Neural cell (in vitro differentiated cells): Measurements from ENCODE around the gene LYVE1. TPM values are rescaled to one million over a fixed set of nuclear protein-coding genes. Genes with fewer than 3 reads are reported as not detected.

Experiments used
- H2AFZ ChIP-seq: fragments of 200-600, 300-800 bp; sonication (generic), shearing (Covaris generic); 2 replicates; pipeline ENCODE4 v1.6.0; 2014; ENCODE audit warnings: low read depth, mild to moderate bottlenecking, antibody characterized with exemption, low read length, moderate library complexity
- H3F3A ChIP-seq: fragments of 200-600 bp; shearing (Covaris generic); 2 replicates; pipeline ENCODE4 v1.6.1; 2016; ENCODE audit warnings: mild to moderate bottlenecking, moderate library complexity, mixed read lengths, antibody characterized with exemption, low read length; ENCODE audit not compliant: insufficient read depth, poor library complexity, severe bottlenecking
- H3K27ac ChIP-seq: fragments of 200-600, 300-800 bp; sonication (generic), shearing (Covaris generic); 2 replicates; pipeline ENCODE4 v1.5.1; 2014; ENCODE audit warnings: mild to moderate bottlenecking, low read length, moderate library complexity
- H3K27me3 ChIP-seq: fragments of 300-800, 200-600 bp; sonication (generic), shearing (Covaris generic); 2 replicates; pipeline ENCODE4 v1.6.0; 2014; ENCODE audit warnings: mild to moderate bottlenecking, low read depth, low read length, moderate library complexity; ENCODE audit not compliant: insufficient read depth
- H3K36me3 ChIP-seq: fragments of 300-800, 200-600 bp; sonication (generic), shearing (Covaris generic); 2 replicates; pipeline ENCODE4 v1.5.1; 2014; ENCODE audit warnings: mild to moderate bottlenecking, antibody characterized with exemption, low read length, moderate library complexity; ENCODE audit not compliant: insufficient read depth
- H3K4me2 ChIP-seq: fragments of 300-800, 200-600 bp; sonication (generic), shearing (Covaris generic); 2 replicates; pipeline ENCODE4 v1.6.0; 2014; ENCODE audit warnings: mild to moderate bottlenecking, low read length
- H3K4me3 ChIP-seq: fragments of 300-800, 200-600 bp; sonication (generic), shearing (Covaris generic); 2 replicates; pipeline ENCODE4 v1.5.1; 2014; ENCODE audit warnings: mild to moderate bottlenecking, low read length, moderate library complexity
- H3K79me2 ChIP-seq: fragments of 200-600 bp; shearing (Covaris generic); replicated peaks from 2 replicates; pipeline ENCODE4 v1.6.0; 2014; ENCODE audit warnings: mild to moderate bottlenecking, low read length, moderate library complexity; ENCODE audit not compliant: insufficient read depth
- H3K9ac ChIP-seq: fragments of 300-800, 200-600 bp; sonication (generic), shearing (Covaris generic); 2 replicates; pipeline ENCODE4 v1.6.1; 2016; ENCODE audit warnings: mild to moderate bottlenecking, low read length, mixed read lengths
- H3K9me2 ChIP-seq: fragments of 200-600 bp; shearing (Covaris generic); 2 replicates; pipeline ENCODE4 v1.6.1; 2016; ENCODE audit warnings: mild to moderate bottlenecking, low read length, mixed read lengths; ENCODE audit not compliant: insufficient read depth
- H3K9me3 ChIP-seq: fragments of 200-600, 300-800 bp; sonication (generic), shearing (Covaris generic); 2 replicates; pipeline ENCODE4 v1.6.1; 2016; ENCODE audit warnings: mild to moderate bottlenecking, mixed run types, low read length, moderate library complexity, mixed read lengths
- H4K20me1 ChIP-seq: fragments of 200-600 bp; shearing (Covaris generic); 2 replicates; pipeline ENCODE4 v1.6.1; 2016; ENCODE audit warnings: mild to moderate bottlenecking, mixed run types; ENCODE audit not compliant: insufficient read depth
- EP300 ChIP-seq: fragments of 450-650 bp; conservative IDR thresholded peaks from 2 replicates; pipeline ENCODE4 v1.6.1; 2014; ENCODE audit warnings: antibody characterized with exemption, mild to moderate bottlenecking, moderate library complexity; ENCODE audit not compliant: poor library complexity, severe bottlenecking
- EZH2 ChIP-seq: fragments of 200-600, 300-800 bp; shearing (Covaris generic), sonication (generic); IDR thresholded peaks from 2 replicates; pipeline ENCODE4 v1.6.1; 2014; ENCODE audit warnings: antibody characterized with exemption, low read length, borderline replicate concordance, mild to moderate bottlenecking; ENCODE audit not compliant: insufficient read depth, poor library complexity, severe bottlenecking
- MXI1 ChIP-seq: fragments of 450-650 bp; conservative IDR thresholded peaks from 2 replicates; pipeline ENCODE4 v1.6.1; 2014; ENCODE audit warnings: antibody characterized with exemption, mild to moderate bottlenecking; ENCODE audit not compliant: poor library complexity, severe bottlenecking
- POLR2AphosphoS5 ChIP-seq: IDR thresholded peaks from 2 replicates; pipeline ENCODE4 v1.6.1; 2012
- RAD21 ChIP-seq: fragments of 450-650 bp; conservative IDR thresholded peaks from 2 replicates; pipeline ENCODE4 v1.6.1; 2014; ENCODE audit warnings: antibody characterized with exemption, mild to moderate bottlenecking, moderate library complexity
- SMC3 ChIP-seq: fragments of 450-650 bp; conservative IDR thresholded peaks from 2 replicates; pipeline ENCODE4 v1.6.1; 2014; ENCODE audit warnings: antibody characterized with exemption, mild to moderate bottlenecking, moderate library complexity; ENCODE audit not compliant: poor library complexity
- TAF1 ChIP-seq: IDR thresholded peaks from 2 replicates; pipeline ENCODE4 v1.6.1; 2012; ENCODE audit warnings: low read depth
- polyA plus RNA-seq: library from polyadenylated mRNA; depleted of rRNA; stranded (reverse); fragments of >200 nt; gene quantifications from 2 replicates; pipeline ENCODE4 v1.2.3, GENCODE V29; 2014
- TF ChIP-seq, protein P1 (sequence below): fragments of 450-650 bp; IDR thresholded peaks from 2 replicates; pipeline ENCODE4 v1.5.1; 2014; ENCODE audit warnings: antibody characterized with exemption, mild to moderate bottlenecking, moderate library complexity; ENCODE audit not compliant: poor library complexity, severe bottlenecking
- TF ChIP-seq, protein P2 (sequence below): IDR thresholded peaks from 2 replicates; pipeline ENCODE4 v1.6.1; 2012; ENCODE audit warnings: borderline replicate concordance

The LYVE1 gene
- polyA plus RNA-seq, 1 donor from 2014 or later: not detected

DNA sequence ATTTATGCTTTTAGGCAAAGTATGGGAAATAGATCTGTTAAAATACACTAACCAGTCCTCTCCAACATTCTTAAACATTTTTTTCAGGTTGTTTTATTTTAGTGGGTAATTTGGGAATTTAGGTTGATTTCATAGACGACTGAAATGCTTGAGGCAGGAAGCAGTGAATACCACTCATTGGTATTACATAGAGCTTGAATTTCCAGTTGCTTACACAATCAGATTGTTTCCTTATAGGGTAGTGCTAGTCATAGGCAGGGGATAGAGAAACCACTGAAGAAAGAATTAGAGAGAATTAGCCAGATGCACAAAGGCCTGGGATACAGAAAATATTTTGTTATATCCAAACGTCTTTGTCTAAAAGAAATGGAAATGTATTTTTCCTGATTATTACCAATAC, 23.9 kb upstream of the LYVE1 start:
- H2AFZ ChIP-seq: no peak overlapping the region
- H3K27me3 ChIP-seq: no peaks in the 10 kb centered on the region
- no peaks in the 10 kb centered on the region for H3K79me2 ChIP-seq
- TF ChIP-seq MXI1: no peak
- TF ChIP-seq RAD21: no peak
- TF ChIP-seq TAF1: no peak
- no peak for TF ChIP-seq EZH2
- TF ChIP-seq, protein P1, sequence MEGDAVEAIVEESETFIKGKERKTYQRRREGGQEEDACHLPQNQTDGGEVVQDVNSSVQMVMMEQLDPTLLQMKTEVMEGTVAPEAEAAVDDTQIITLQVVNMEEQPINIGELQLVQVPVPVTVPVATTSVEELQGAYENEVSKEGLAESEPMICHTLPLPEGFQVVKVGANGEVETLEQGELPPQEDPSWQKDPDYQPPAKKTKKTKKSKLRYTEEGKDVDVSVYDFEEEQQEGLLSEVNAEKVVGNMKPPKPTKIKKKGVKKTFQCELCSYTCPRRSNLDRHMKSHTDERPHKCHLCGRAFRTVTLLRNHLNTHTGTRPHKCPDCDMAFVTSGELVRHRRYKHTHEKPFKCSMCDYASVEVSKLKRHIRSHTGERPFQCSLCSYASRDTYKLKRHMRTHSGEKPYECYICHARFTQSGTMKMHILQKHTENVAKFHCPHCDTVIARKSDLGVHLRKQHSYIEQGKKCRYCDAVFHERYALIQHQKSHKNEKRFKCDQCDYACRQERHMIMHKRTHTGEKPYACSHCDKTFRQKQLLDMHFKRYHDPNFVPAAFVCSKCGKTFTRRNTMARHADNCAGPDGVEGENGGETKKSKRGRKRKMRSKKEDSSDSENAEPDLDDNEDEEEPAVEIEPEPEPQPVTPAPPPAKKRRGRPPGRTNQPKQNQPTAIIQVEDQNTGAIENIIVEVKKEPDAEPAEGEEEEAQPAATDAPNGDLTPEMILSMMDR: no peak
- TF ChIP-seq, protein P2, sequence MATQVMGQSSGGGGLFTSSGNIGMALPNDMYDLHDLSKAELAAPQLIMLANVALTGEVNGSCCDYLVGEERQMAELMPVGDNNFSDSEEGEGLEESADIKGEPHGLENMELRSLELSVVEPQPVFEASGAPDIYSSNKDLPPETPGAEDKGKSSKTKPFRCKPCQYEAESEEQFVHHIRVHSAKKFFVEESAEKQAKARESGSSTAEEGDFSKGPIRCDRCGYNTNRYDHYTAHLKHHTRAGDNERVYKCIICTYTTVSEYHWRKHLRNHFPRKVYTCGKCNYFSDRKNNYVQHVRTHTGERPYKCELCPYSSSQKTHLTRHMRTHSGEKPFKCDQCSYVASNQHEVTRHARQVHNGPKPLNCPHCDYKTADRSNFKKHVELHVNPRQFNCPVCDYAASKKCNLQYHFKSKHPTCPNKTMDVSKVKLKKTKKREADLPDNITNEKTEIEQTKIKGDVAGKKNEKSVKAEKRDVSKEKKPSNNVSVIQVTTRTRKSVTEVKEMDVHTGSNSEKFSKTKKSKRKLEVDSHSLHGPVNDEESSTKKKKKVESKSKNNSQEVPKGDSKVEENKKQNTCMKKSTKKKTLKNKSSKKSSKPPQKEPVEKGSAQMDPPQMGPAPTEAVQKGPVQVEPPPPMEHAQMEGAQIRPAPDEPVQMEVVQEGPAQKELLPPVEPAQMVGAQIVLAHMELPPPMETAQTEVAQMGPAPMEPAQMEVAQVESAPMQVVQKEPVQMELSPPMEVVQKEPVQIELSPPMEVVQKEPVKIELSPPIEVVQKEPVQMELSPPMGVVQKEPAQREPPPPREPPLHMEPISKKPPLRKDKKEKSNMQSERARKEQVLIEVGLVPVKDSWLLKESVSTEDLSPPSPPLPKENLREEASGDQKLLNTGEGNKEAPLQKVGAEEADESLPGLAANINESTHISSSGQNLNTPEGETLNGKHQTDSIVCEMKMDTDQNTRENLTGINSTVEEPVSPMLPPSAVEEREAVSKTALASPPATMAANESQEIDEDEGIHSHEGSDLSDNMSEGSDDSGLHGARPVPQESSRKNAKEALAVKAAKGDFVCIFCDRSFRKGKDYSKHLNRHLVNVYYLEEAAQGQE: no peak
- TF ChIP-seq EP300: no peak
- TF ChIP-seq SMC3: no peak
- no peak for TF ChIP-seq POLR2AphosphoS5
- no peak overlapping the region for H3K4me3 ChIP-seq
- no peak overlapping the region for H3K9ac ChIP-seq
- H3K36me3 ChIP-seq: no peaks in the 10 kb centered on the region
- no peaks in the 10 kb centered on the region for H3K9me2 ChIP-seq
- H3F3A ChIP-seq: no peaks in the 10 kb centered on the region
- H4K20me1 ChIP-seq: no peaks in the 10 kb centered on the region
- H3K27ac ChIP-seq: no peak overlapping the region
- H3K9me3 ChIP-seq: no peaks in the 10 kb centered on the region
- H3K4me2 ChIP-seq: no peak overlapping the region

DNA sequence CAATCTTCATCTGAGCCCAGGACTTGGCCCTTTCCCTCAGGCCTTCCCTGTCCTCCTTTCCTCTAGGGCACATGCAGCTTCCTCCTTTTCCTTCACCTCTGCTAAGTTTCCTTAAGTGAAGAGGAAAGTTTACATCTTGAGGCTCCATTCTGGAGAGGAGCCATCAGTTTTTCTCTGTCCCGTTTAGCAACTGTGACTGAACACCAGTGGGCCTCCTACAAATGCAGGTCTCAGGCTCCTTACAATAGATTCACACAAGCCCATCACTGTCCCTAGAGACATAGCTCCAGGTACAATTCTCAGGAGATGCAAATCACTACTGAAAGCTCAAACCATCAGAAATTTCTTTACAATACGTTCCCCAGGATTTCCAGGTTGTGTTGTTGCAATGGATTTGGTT, 23.3 kb upstream of the LYVE1 start:
- Histone ChIP-seq H3K4me3 (no peak overlapping the region), H3K9me3 (no peaks in the 10 kb centered on the region), H3K27ac (no peak overlapping the region), H3F3A (no peaks in the 10 kb centered on the region), H3K9me2 (no peaks in the 10 kb centered on the region), H4K20me1 (no peaks in the 10 kb centered on the region), H3K4me2 (no peak overlapping the region), H3K9ac (no peak overlapping the region), H3K79me2 (no peaks in the 10 kb centered on the region), H2AFZ (no peak overlapping the region), H3K27me3 (no peaks in the 10 kb centered on the region), H3K36me3 (no peaks in the 10 kb centered on the region)
- no peak for TF ChIP-seq POLR2AphosphoS5
- TF ChIP-seq MXI1: no peak
- no peak for TF ChIP-seq EP300
- TF ChIP-seq, protein P2: no peak
- no peak for TF ChIP-seq SMC3
- no peak for TF ChIP-seq TAF1
- no peak for TF ChIP-seq RAD21
- TF ChIP-seq, protein P1: no peak
- no peak for TF ChIP-seq EZH2
